Tongue (tissue), 2 donors: ENCODE results near the gene MAN1A2. TPM values are rescaled to one million over a fixed set of nuclear protein-coding genes. Genes with fewer than 3 reads are reported as not detected.
"Not testable (repeated sequence)": the region's sequence is repeated elsewhere in the genome, so short reads cannot be mapped to it uniquely, and the experiment has no call there.

Source experiments
- DNase-seq: peaks from one replicate; pipeline ENCODE4 v3.0.0-alpha.2; 2015
- total RNA-seq: library from RNA; depleted of rRNA; stranded (reverse); fragments of >200 nt; gene quantifications from one replicate; pipeline ENCODE4 v1.2.3, GENCODE V29; 2014

Gene MAN1A2
- total RNA-seq, 1 donor from 2014 or later: 46.0 TPM

DNA sequence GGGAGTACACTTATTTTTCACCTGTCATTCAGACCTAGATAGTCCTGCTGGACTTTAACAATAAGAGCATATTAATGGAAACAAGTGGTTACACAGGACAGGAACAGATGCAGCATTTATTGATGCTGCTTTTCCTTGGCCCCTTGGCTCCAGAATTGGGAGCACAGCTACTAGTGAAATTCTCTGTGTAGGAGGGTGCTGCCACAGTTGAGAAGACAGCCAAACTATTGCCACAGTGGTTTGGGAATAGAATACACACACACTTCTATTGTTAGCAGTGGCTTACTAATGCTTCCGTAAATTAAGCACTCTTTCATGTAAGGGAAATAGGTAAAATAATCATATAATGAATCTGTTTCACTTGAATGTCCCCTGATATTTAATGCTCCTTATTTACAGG lies 133.3 kb downstream of the MAN1A2 start:
- DNase-seq: no peak

DNA sequence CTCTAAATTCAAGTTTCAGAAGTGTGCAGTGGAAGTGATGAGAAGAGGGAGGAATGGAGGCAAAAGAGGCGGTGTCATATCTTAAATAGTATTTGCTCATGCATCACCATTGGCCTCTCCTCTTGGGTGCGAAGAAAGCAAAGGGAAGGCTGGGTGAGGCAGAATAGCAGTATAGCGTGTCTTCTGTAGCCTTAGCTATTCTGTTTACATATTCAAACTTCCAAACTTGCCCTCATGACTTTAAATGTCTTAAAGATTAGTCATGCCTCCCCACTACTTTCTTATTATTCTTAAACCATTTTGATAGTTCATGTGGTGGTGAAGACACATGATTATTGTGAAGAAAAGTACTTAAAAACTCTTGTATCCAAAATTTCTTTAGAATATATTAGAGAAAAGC lies 134.0 kb downstream of the MAN1A2 start:
- DNase-seq: no peak

DNA sequence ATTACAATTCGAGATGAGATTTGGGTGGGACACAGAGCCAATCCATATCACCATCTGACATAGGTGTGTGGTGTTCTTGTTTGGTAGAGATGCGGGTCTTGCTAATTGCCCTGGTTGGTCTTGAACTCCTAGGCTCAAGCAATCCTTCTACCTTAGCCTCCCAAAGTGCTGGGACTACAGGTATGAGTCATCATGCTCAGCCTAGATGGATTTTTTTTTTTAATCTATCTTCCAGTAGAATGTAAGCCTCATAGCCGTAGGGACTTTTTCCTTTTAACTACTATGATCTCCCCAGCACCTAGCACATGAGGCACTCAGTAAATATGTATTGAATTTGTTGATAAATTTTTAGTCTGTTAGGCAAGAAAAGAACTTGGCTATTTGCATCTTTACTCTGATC lies 144.0 kb downstream of the MAN1A2 start:
- no peak for DNase-seq

DNA sequence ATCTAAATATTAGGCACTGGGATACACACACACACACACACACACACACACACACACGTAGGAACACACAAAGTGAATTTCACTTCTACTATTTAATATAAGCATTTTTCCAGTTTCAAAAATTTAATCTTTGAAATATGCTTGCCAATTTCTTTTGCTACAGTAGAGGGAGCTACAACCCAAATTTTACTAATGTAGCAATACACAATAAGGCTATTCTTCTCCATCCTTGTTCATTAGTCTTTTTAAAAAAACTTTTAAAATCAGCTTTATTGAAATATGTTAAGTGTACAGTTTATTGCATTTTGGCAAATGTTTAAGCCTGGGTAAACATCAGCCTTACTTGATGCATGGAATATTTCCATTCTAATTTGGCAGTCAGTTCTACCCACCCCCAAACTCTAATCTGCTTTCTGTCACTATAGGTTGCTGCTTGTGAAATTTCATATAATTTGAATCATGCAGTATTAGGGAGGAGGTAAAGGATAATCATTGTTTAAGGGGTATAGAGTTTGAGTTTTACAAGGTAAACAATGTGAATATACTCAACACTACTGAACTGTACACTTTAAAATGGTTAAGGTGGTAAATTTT lies 145.6 kb downstream of the MAN1A2 start:
- DNase-seq: peak; percentile 62

DNA sequence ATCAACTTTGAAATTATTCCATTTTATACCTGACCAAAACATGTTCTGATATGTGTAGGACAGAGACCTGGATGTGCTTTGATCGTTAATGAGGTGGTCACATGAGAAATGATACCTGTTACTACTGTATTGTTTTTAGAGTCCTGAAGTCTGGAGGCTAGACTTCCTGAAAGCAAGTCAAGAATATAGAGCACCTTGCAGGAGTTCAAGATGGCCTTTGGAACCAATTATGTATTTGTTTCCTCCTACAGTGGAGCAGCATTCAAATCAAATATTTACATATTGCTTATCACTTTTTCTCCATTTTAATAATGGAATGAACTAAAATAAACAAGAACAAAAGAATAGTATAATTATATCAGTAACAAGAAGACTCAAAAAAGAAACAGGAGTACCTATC lies 155.9 kb downstream of the MAN1A2 start:
- DNase-seq: no peak

DNA sequence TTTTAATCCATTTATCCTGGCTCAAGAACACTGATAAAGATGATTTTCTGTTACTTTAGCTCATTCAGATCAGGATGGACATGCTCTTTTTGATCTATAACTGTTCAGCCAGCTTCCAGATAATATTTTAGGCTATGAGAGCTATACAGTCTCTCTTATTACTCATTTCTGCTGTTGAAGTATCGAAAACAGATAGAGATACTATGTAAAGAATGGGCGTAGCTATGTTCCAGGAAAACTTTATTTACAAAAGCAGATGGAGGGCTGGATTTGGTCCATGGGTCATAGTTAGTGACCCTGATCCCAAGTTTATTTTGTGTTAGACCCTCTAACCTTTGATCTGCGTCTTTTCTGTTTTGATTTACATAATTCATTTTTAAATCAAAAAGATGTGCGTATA lies 159.8 kb downstream of the MAN1A2 start:
- no peak for DNase-seq

DNA sequence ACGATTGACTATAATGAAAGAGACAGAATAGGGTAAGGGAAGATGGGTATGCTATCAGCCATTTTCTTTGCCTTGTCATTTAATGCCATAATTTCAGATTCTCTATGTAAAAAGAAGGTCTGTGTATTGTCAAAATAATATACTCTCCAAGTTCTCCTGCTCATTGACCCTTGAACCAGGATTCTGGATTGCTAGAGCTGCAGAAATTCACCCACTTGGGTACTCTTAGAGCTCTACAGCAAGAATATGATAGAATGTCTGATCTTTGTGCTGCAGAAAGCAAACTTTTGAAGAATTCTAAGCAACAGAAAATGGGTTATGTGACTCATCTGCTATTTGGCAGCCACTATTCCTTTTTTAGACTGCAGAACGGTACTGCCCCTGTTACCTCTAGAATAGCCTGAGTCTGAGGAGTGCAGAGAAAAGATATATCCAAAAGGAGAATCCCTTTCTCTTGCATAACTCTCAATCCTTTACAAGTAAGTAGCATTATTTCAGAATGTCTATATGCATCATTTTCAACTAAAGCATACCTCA lies 160.4 kb downstream of the MAN1A2 start:
- no peak for DNase-seq

DNA sequence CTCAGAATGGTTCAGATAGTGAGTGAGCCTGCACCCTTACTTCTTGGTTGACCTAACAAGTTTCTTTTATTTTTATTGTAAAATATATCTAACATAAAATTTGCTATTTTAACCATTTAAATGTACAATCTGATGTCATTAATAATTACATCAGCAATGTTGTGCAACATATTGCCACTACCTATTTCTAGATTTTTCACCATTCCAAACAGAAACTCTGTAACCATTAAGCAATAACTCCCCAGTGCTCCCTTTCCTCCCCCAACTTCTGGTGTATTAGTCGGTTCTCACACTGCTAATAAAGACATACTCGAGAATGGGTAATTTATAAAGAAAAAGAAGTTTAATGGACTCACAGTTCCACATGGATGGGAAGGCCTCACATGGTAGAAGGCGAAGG lies 162.4 kb downstream of the MAN1A2 start:
- DNase-seq: no peak

DNA sequence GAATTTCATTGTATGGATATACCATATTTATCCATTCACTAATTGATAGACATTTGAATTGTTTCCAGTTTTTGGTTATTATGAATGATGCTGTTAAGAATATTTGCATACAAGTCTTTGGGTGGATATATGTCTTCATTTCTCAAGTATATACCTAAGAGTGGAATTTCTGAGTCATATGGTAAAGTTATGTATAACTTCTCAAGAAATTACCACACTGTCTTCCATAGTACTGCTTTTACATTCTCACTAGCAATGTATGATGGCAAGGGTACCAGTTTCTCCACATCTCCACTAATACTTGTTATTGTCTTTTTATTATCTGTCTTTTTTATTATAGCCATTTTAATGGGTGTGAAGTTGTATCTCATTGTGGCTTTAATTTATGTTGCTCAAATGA lies 164.0 kb downstream of the MAN1A2 start:
- DNase-seq: no peak

DNA sequence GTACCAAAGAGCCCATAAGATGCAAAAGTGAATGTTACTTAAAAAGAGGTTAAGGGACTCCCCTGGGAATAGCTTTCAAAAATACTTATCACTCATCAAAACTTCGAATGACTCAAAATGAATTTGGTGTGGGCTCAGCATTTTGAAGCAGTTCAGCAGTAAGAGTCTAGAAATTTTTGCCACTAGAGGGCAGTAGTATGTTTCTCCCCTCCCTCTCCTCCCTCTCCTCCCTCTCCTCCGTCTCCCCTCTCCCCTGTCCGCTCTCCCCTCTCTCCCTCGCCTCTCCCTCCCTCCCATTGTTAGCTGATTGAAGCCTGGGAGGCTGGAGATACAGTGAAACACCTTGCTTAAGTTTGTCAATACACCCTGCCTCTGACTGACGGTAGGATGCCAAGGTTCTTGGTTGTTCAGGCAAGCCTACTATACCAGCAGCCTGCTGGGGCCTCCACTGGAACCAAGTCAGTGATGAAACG lies 167.8 kb downstream of the MAN1A2 start:
- peak; percentile 70 for DNase-seq

DNA sequence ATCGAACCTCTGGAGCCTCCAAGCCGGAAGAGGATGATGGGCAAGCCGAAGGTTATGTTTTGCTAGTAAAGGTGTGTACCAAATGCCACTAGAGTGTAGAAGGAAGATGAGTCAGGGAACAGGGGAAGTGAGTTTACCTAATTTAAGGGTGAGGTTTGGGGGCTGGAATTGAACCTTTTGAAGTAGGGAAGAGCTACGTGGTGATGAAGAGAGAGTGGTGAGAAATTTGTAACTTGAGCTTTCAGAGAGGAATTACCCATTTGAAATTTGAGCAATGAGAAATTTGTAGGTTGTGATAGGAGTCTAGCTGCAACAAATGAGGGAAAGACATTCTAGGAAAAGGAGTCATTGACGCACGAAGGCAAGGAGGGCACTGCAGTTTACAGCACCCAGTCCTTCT lies 168.6 kb downstream of the MAN1A2 start:
- DNase-seq: no peak

DNA sequence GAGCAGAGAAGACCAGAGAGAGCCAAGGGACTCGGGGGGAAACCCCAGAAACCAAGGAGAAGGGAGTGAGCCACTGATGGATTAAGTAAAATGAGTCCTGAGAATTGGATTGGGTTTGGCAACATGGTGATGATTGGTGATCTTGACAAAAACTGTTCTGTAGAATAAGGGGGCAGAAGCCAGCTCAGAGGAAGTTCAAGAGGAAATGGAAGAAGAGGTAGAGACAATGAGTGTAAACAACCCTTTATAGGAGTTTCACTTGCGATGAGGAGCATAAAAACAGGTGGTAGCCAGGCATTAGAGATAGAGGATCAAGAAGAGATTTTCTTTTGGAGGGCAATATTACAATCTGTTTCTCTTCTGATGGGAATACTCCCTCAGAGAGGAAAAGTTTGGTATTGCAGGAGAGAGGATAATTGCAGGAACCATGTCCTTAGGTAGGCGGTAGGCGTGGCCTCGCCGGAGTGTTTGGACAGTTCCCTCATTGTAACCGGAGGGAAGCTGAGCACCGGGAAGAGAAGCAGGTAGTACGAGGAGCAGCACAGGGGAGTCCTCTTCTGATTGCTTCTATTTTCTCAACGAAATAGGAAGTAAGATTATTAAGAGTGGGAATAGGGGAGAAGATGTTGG lies 170.2 kb downstream of the MAN1A2 start:
- no peak for DNase-seq

DNA sequence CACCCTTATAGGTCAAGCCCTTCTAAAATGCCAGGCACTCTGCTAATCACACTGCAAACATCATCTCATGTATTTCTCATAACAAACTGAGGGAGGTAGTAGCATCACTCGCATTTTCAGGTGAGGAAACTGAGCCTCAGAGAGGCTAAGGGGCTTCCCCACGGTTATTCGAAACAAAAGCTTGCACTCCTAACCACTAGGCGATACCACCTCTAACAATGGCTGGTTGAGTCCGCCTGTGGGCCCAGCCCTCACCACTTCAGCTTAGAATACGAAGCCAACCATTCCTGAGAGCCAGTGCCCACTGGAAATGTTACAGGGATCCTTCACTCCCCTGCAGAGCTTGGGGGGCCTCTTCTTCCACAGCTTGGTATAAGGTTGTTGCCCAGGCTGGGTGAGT lies 173.3 kb downstream of the MAN1A2 start:
- no peak for DNase-seq

DNA sequence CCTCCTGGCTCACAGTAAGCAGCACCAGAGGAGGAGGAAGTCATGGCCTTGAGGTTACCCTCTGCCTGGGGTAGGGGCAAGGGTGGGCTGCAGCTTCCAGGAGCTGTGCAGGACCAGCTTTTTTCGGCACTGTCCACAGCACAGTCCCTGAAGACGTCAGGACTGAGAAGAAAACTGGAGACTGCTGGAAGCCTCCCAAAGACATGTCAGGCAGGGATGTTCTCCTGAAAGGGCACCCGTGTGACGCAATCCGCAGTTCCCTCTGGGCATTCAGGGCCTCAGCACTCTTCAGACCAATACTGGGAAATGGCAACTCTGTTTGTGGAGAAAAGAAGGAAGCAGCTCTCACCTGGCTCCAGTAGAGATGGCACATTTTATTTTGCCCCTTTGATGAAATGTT lies 173.8 kb downstream of the MAN1A2 start:
- no peak for DNase-seq

DNA sequence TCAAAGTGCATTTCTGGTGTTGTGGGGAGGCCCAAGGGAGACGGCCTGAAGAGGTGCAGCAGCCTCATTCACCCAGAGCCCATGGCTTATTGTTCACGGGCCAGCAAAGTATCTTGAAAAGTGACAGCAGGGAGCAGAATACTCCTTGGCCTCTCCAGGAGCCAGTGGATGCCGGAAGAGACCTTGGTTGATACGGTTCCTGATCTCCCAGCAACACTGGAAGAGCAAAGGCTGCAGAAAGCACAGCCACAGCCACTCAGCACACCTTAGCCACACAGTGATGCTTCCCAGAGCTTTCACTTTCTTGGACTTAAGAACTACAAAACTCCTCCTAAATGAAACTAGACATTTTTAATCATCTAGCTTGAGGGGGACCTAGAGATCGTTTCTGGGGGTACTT lies 174.3 kb downstream of the MAN1A2 start:
- DNase-seq: no peak

DNA sequence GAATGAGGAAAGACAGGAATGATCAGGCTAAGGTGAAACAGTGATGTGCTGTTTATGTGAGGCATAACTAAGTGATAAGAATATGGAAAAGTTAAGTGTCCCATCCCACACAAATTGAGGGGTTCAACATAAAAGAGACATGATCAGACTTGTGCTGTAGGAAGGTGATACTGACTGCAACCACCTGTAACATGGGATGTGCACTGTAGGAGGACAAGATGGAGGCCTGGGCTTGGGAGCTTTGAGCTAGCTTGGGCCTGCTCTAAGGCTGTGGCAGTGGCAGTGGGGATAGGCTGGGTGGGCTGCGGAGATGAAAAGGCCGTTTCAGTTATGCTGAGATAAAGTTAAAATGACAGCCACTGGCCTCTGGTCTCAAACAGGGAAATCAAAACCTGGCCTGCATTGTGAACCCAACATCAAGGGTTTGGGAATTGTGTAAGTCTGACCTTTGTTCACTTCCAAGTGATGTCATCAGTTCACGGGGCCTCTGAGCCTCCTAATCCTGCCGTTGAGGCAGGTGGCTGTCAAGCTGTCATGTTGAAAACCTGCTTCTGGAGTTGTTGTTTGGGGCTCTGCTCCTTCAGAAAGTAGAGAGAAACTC lies 177.4 kb downstream of the MAN1A2 start:
- DNase-seq: no peak

DNA sequence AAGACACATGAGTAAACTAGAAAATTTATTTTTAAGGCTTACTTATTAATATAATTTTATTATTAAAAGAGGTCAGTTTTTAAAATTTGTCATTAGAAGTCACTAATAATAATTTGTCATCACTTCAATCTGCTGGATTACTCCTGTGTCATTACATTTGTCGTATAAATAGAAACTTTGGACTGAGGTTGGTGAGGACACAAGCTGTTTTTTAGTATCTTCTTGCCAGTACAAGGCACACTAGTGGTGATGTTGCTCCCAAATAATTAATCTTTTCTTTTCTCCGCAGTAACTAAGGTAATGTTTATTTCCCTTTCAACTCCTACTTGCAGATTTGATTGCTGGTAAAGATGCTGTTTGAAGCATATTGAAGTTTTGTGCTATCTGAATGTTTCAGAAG lies 179.2 kb downstream of the MAN1A2 start:
- no peak for DNase-seq

DNA sequence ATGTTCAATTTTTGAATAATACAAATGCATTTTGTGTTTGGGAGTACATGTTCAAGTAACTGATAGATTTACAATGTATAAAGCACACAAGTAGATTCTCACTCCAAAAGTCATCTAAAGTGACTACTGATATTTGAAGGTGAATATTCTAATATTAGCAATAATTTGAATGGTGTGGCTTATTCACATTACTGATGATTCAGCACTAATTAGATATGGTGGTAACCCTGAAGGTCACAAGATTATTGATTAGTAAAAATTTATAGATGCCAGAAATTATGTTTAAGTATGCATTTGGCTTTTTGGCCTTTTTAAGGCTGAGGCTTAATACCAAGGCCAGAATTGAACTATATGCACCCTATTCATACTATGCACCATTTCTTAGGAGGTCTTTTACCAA lies 186.2 kb downstream of the MAN1A2 start:
- DNase-seq: no peak

DNA sequence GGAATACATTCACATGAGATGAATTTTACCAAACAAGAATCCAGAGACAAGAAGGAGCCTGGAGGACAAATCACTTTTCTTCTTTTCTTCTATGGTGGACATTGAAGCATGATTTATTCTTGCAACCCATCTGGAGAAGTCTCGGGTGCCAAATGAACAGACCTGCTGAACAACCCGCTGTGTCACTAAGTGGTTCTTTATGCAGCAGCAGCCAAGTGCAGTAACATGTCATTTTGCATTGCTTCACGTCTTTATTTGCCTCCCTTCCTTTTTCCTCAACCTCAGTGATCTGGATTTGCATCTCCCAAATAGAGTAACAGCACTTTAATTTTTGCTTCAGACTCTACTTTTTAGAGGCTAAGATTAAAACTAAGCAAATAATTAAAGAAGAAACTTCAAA lies 188.6 kb downstream of the MAN1A2 start:
- DNase-seq: no peak

DNA sequence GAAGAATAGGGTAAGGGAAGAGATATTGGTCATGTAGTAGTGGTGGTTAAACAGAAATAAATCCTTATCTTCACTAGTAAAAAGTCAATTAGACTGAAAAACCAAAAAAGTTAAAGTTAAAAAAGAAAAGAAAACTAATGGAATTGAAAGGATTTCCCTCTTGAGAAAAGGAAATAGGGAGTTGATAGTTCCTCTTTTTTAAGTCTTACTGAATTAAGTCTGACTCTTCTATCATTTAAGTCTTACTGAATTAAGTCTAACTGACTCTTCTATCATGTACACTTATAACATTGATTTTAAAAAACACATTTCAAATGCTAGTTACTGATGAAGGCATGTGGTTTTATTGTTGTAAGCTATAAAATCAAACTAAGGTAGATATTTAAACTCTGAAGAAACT lies 189.1 kb downstream of the MAN1A2 start:
- no peak for DNase-seq

DNA sequence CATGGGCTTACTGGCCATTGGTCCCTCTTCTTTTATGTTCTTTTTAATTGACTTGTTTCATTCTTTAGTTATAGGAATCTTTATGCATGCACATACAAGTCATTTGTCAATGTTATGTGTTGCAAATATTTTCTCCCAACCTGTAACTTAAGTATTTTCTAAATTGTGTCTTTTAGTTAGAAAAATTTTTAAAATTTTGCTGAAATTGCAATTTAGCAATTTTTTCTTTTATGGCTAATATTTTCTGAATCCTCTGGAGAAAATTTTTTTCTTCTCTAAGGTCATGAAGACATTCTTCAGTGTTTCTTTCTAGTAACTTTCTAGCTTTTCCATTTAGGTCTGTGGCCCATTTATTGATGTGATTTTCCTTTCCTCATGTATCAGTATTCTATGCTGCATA lies 189.7 kb downstream of the MAN1A2 start:
- no peak for DNase-seq

DNA sequence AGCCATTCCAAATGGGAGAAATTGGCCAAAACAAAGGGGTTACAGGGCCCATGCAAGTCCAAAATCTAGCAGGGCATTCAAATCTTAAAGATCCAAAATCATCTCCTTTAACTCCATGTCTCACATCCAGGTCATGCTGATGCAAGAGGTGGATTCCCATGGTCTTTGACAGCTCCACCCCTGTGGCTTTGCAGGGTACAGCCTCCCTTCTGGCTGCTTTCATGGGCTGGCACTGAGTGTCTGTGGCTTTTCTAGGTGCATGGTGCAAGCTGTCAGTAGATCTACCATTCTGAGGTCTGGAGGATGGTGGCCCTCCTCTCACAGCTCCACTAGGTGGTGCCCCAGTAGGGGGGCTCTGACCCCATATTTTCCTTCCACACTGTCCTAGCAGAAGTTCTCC lies 191.2 kb downstream of the MAN1A2 start:
- not testable (repeated sequence) for DNase-seq

DNA sequence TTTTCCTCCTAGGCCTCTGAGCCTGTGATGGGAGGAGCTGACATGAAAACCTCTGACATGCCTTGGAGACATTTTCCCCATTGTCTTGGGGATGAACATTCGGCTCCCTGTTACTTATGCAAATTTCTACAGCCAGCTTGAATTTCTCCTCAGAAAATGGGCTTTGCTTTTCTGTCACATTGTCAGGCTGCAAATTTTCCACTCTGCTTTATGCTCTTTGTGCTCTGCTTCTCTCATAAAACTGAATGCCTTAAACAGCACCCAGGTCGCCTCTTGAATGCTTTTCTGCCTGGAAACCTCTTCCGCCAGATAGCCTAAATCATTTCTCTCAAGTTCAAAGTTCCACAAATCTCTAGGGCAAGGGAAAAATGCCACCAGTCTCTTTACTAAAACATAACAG lies 191.9 kb downstream of the MAN1A2 start:
- DNase-seq: no peak

DNA sequence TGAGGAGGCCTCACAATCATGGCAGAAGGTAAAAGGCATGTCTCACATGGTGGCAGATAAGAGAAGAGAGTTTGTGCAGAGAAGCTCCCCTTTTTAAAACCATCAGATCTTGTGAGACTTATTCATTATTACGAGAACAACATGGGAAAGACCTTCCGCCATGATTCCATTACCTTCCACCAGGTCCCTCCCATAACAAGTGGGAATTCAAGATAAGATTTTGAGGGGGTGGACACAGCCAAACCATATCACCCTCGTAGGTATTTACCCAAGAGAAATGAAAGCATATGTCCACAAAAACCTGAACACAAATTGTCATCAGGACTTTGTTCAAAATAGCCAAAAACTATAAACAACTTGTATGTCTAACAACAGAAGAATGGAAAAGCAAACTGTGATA lies 192.7 kb downstream of the MAN1A2 start:
- DNase-seq: no peak
